SW 1271 (cell line): ENCODE results near the gene ZBTB16.

ENCODE experiments used
- DNase-seq, 2 experiments: peaks; one replicate each; lab custom pipeline; 2025; lab: John Stamatoyannopoulos, UW

Gene ZBTB16

GRCh38 chr11:114130629-114131277 lies 71.2 kb downstream of the ZBTB16 start:
- DNase-seq = no peak

DNA sequence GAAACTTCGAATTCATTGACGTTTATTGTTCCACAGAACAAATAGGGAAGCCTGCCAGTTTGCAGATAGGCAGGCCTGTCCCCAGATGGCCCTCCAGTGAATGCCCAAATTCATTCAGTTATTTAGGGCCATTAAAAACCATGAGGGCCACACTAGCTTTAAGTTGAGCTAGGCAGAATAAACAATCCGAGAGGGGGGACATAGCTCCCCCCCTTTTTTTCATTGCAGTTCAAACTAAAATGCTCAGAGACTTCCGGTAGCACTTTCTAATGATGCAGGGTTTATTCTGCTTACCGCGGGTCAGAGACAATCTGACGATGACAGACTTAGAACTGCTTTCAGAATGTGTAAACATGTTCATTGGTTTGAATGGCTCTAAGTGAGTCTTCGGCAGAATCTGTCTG lies 72.0 kb downstream of the ZBTB16 start:
- DNase-seq = no peak

GRCh38 chr11:114132417-114132816 lies 72.9 kb downstream of the ZBTB16 start:
- no peak for DNase-seq

GRCh38 chr11:114132944-114133394 lies 73.5 kb downstream of the ZBTB16 start:
- no peak for DNase-seq

- no peak for DNase-seq
These were observed 74.2 kb downstream of the ZBTB16 start for GRCh38 chr11:114133548-114134329.

- DNase-seq = no peak
These were observed 75.4 kb downstream of the ZBTB16 start for GRCh38 chr11:114134870-114135269.

DNA sequence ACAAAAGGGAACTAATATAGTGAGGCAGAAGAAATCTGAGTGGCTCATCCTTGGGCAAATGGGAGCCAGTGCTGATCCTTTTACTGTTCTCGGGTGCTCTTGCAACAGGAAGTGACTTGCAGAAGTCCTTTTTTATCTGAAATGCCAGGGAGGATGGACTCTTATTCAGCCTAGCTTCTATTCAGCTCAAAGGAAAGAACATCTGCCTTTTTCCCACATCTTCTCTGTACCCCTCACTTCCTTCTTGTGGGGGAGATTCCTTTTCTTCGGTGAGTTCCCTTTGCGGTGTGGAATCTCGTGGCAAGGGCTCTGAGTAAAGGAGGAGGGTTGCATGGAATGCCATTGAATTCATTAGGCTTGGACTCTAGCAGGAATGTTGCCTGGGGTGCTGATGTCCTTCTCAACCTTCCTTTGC lies 76.2 kb downstream of the ZBTB16 start:
- no peak for DNase-seq

- no peak for DNase-seq
These were observed 77.5 kb downstream of the ZBTB16 start for GRCh38 chr11:114136686-114137640.

- no peak for DNase-seq
These were observed 78.3 kb downstream of the ZBTB16 start for GRCh38 chr11:114137838-114138237.

GRCh38 chr11:114138411-114138810 lies 78.9 kb downstream of the ZBTB16 start:
- DNase-seq = no peak

GRCh38 chr11:114140826-114141225 lies 81.3 kb downstream of the ZBTB16 start:
- no peak for DNase-seq

DNA sequence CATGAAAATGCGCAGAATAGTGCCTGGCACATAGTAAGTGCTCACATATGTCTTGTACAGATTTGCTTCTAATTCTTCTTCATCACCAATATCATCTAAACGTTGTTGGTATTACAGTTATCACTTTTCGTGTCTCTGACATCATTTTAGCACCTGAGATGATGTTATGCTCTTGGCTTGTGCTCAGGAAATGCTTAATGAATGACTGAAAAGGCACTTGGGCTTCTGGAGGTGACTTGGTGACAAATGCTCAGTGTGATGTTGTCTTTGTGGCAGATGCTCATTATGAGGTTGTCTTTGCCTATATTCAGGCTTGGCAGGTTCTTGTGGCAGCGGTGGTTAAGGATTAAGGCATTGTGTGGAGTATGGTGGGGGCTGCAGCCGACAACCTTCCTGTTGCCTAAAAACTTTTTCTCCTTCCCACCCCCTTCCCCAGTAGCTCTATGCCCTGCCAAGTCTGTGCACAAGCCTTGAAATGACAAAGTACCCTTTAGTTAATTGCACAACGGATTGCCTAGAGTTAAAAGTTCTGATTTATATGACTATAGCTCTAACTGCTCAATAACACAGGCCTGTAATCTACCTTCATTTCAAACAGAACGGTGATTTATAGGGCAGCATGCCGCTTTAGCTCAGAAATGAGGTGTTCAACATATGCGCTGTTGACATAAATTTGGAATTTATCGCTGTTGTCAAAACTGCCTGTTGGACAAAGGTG lies 82.5 kb downstream of the ZBTB16 start:
- DNase-seq = no peak

- DNase-seq = no peak
These were observed 83.2 kb downstream of the ZBTB16 start for GRCh38 chr11:114142707-114143106.

DNA sequence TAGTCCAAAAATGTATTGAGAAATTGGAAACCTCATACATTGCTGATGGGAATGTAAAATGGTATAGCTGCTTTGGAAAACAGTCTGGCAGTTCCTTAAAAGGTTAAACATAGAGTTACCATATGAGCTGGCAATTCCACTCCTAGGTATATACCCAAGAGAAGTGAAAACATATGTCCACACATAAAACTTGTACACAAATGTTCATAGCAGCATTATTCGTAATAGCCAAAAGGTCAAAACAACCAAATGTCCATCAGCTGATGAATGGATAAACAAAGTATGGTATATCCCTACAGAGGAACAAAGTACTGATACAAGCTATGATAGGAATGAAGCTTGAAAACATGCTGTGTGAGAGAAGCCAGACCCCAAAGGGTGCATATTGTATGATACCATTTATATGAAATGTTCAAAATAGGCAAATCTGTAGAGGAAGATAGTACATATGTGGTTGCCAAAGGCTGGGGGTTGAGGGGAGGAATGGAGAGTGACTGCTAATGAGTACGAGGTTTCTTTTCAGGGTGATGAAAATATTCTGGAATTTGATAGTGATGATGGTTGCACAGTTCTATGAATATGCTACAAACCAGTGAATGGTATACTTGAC lies 85.8 kb downstream of the ZBTB16 start:
- no peak for DNase-seq

DNA sequence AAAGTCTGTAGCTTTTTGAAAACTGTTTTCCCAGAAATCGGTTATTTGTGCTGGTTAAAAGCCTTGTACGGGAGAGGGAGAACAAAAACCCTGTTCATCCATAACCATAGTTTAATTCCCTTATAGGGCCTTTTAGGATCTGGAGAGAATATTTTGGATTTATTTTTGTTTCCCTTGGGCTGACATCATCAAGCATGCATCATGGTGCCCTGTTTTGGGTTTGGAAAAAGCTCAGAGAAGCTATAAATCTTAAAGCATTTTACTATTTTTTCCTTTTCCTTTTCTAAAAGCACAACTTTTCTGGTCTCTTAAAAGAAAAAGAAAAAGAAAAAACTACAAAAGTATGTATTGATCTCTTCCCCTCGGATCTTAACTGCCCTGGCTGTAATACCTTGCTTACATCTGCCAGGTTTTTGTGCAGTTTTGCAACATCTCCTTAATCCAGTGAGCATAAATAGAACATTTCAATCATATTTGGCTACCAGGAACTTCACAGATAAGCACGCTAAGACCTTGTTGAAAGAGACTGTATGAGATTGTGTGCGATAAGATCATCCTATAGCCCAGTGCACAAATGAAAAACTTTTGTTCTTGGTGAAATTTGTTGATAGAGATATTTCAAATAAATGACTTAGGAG lies 88.0 kb downstream of the ZBTB16 start:
- no peak for DNase-seq

DNA sequence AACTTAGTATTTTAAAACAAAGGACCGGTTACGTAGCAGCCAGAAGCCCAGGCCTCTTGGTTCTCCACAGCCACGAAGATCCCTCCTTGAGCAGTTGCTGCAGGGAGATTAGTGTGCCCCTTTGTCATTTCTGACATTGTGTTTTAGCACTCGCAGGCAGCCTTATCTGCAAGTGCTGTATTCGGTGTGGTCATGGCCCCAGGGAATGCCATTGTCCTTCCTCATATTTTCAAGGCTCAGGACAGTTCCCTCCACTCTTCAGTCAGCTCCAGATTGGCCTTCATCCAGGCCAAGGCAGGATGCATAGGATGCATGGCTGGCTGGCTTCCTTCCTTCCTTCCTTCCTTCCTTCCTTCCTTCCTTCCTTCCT lies 88.5 kb downstream of the ZBTB16 start:
- no peak for DNase-seq

GRCh38 chr11:114149689-114150407 lies 90.3 kb downstream of the ZBTB16 start:
- no peak for DNase-seq

DNA sequence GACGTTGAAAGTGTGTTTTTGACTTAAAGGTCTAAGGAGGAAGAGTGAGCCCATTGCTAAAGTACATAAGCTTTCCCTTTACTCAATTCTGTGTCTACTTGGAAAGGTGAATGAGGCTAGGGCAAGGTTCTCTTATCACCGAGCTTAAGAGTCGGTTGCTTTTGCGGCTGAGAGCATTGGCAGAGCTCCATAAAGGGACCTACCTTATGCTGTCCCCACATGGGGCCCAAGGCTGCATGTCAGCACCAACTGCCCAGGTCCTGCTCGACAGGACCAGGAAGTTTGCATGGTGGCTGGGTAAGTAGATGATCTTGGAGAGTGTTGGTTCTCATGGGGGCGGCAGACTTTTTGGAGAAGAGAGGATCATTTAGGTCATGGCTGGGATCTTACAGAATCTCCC lies 91.2 kb downstream of the ZBTB16 start:
- DNase-seq = no peak

DNA sequence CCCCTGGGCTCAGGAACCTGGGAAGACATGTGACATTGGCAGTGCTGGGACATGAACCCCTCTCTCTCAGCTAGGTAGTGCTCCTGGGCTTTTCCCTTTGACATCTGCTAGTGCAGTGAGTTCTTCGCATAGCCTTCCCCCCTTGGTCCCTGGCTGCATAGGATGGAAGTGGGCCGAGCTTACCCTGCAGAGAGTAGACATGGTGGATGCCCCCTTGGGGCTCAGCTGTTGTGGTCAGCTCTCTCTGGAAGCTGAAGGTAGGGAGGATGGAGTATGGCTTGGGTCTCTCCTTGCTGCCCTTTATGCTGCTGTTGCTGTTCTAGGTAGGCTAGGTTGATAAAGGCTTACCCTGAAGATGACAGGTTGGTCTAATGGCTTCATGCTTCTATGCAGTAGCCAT lies 92.1 kb downstream of the ZBTB16 start:
- no peak for DNase-seq

- no peak for DNase-seq
These were observed 92.7 kb downstream of the ZBTB16 start for GRCh38 chr11:114152162-114152561.
